ENCODE measurements around the gene RNF217. TPM values are rescaled to one million over a fixed set of nuclear protein-coding genes. Genes with fewer than 3 reads are reported as not detected.

RNF217 gene
- total RNA-seq, 6 donors from 2014 or later: 14.6 to 55.5 (median 31.9) TPM

DNA sequence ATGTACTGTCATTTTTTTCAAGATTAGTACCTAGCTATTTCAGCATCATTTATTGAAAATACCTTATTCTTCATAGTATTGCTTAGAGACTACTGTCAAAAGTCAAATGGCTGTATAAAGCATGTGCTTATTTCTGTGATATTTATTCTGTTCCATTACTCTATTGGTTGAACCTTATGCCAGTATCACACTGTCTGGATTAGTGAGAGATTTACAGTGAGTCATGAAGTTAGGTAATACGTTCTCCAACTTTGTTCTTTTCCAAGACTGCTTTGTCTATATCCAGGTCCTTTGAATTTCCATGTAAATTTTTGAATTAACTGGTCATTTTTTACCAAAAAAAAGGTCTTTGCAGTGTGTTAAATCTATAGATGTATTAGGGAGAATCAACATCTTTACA is 18.6 kb upstream of the RNF217 start:
- Histone ChIP-seq H3K27me3 (no peaks in the 10 kb centered on the region), H3K4me3 (no peak overlapping the region), H3K9me3 (no peaks in the 10 kb centered on the region), H3K4me1 (no peaks in the 10 kb centered on the region), H3K27ac (no peak overlapping the region), H3K36me3 (no peaks in the 10 kb centered on the region)
- no peak for DNase-seq
- WGBS, 2 donors: 88 to 100% methylated on average over 1 of the region's 1 CpG
- no peak for TF ChIP-seq POLR2AphosphoS5 (IDR thresholded peaks at IDR 0.05)
- no peak for TF ChIP-seq EP300 (IDR thresholded peaks at IDR 0.05)
- no peak for TF ChIP-seq POLR2A (IDR thresholded peaks at IDR 0.05)
- TF ChIP-seq, protein P1, sequence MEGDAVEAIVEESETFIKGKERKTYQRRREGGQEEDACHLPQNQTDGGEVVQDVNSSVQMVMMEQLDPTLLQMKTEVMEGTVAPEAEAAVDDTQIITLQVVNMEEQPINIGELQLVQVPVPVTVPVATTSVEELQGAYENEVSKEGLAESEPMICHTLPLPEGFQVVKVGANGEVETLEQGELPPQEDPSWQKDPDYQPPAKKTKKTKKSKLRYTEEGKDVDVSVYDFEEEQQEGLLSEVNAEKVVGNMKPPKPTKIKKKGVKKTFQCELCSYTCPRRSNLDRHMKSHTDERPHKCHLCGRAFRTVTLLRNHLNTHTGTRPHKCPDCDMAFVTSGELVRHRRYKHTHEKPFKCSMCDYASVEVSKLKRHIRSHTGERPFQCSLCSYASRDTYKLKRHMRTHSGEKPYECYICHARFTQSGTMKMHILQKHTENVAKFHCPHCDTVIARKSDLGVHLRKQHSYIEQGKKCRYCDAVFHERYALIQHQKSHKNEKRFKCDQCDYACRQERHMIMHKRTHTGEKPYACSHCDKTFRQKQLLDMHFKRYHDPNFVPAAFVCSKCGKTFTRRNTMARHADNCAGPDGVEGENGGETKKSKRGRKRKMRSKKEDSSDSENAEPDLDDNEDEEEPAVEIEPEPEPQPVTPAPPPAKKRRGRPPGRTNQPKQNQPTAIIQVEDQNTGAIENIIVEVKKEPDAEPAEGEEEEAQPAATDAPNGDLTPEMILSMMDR (IDR thresholded peaks at IDR 0.05): no peak
- no peak for ATAC-seq (ENCODE audit: low FRiP score in 2 of 2)

DNA sequence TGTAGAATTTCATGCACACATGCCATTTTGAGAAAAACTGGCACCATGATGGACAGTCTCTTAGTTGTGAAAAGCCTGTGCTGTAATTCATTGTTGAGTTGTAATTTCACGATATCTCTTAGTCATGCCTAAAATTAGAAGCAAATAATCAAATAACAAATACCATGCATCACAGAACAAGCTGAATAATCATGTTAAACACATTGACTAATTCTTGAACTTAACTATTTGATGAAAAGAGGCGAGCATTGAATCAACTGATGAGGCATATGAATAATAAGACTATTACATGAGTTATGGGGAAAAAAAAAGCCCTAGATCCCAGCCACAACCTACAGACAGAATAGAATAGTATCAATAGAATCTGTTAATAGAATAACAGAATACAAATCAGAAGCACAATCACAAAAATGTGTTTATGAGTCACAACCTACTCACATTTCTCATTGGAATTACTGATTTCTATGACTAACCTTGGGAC is 14.2 kb upstream of the RNF217 start:
- WGBS, 2 donors: 72 to 89% methylated on average over 2 of the region's 2 CpGs
- no peak overlapping the region for H3K4me3 ChIP-seq
- TF ChIP-seq, protein P1 (IDR thresholded peaks at IDR 0.05): no peak
- TF ChIP-seq POLR2A (IDR thresholded peaks at IDR 0.05): no peak
- TF ChIP-seq POLR2AphosphoS5 (IDR thresholded peaks at IDR 0.05): no peak
- no peak for TF ChIP-seq EP300 (IDR thresholded peaks at IDR 0.05)
- no peak for ATAC-seq (ENCODE audit: low FRiP score in 2 of 2)
- no peaks in the 10 kb centered on the region for H3K4me1 ChIP-seq
- no peak for DNase-seq
- H3K9me3 ChIP-seq: no peaks in the 10 kb centered on the region
- H3K27ac ChIP-seq: no peak overlapping the region
- H3K36me3 ChIP-seq: no peaks in the 10 kb centered on the region
- no peaks in the 10 kb centered on the region for H3K27me3 ChIP-seq

DNA sequence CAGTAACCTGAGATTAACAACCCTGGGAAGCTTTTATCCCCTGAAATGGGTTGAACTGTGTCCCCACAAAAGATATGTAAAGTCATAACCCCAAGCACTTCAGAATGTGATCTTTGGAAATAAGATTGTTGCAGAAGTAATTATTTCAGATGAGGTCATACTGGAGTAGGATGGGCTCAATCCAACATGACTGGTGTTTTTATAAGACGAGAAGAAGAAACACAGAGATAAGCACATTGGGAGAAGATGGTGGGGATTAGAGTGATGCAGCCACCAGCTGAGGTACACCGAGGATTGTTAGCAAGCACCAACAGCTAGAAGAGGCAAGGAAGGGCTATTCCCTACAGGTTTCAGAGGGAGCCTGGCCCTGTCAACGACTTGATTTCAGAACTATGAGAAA is 12.5 kb upstream of the RNF217 start:
- 88 to 89% methylated on average over 3 of the region's 3 CpGs for WGBS, 2 donors
- Histone ChIP-seq H3K4me1 (no peaks in the 10 kb centered on the region), H3K27me3 (no peaks in the 10 kb centered on the region), H3K36me3 (no peaks in the 10 kb centered on the region), H3K9me3 (no peaks in the 10 kb centered on the region), H3K4me3 (no peak overlapping the region), H3K27ac (no peak overlapping the region)
- ATAC-seq (ENCODE audit: low FRiP score in 2 of 2) (no peak), DNase-seq (no peak)
- TF ChIP-seq EP300 (IDR thresholded peaks at IDR 0.05) (no peak), POLR2A (IDR thresholded peaks at IDR 0.05) (no peak)
- TF ChIP-seq, protein P1 (IDR thresholded peaks at IDR 0.05): no peak

DNA sequence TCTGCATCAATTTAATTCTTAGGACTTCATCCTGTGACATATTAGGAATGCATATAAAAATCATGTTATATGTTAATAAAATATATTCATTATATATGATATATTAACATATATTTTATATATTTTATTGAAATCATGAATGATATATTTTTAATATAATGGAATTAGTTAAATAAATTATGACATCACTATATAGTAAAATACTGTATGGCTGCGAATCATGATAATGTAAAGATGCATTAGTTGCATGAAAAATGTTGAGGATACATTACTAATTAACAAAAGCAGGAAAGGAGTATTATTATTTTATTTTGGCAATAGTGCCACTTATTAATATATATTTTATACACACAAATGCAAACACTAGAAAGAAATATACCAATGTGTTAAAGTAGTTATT is 8.4 kb upstream of the RNF217 start:
- Histone ChIP-seq H3K36me3 (no peaks in the 10 kb centered on the region), H3K27me3 (no peaks in the 10 kb centered on the region), H3K27ac (no peak overlapping the region), H3K9me3 (no peaks in the 10 kb centered on the region), H3K4me3 (no peak overlapping the region), H3K4me1 (no peaks in the 10 kb centered on the region)
- WGBS, 2 donors: 93 to 95% methylated on average over 1 of the region's 1 CpG
- no peak for ATAC-seq (ENCODE audit: low FRiP score in 2 of 2)
- TF ChIP-seq, protein P1 (IDR thresholded peaks at IDR 0.05): no peak
- TF ChIP-seq EP300 (IDR thresholded peaks at IDR 0.05): no peak
- no peak for TF ChIP-seq POLR2A (IDR thresholded peaks at IDR 0.05)
- no peak for TF ChIP-seq POLR2AphosphoS5 (IDR thresholded peaks at IDR 0.05)
- DNase-seq: no peak

DNA sequence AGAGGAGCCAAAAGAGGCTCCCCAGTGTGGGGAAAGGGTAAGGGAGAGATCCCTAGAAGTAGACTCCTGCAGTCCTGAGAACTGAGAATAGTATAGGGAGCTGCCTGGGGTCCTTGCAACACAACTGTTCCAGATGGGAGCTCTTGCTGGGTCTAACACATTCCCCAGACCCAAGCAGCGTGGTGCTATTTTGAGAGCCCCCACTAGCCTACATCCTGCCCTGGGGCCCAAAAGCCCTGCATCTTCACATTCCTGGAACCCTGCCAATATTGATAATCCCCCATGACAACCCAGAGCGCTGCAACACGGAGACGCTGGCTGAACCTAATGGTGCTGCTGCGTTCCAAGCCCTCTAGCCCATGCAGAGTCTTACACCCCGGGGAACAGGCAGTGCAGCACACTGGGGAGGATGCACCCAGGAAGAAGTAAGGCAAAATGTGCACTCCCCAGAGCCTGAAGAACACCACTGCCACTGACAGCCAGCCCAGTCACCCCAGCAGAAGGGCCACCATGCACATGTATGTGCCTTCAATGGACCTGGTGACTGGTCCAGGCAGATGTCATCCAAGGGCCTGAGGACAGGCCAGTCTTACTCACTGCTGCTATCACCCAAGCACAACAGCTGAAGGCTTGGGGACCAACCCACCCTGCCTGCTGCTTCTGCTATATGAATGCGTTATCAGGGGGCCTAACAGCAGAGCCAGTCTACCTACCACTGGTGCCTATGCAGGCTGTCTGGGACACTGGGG is 7.0 kb upstream of the RNF217 start:
- Histone ChIP-seq H3K4me1 (no peaks in the 10 kb centered on the region), H3K27me3 (no peaks in the 10 kb centered on the region), H3K36me3 (no peaks in the 10 kb centered on the region), H3K27ac (no peak overlapping the region), H3K4me3 (no peak overlapping the region), H3K9me3 (no peaks in the 10 kb centered on the region)
- TF ChIP-seq POLR2AphosphoS5 (IDR thresholded peaks at IDR 0.05) (no peak), EP300 (IDR thresholded peaks at IDR 0.05) (no peak), POLR2A (IDR thresholded peaks at IDR 0.05) (no peak)
- TF ChIP-seq, protein P1 (IDR thresholded peaks at IDR 0.05): no peak
- ATAC-seq (ENCODE audit: low FRiP score in 2 of 2) (peak in 1 of 2 donors; percentile 40), DNase-seq (no peak)
- 71 to 90% methylated on average over 2 to 6 of the region's 7 CpGs for WGBS, 2 donors
